CD4-positive, alpha-beta T cell treated with Interleukin-15 for 4 hours (primary cell): ENCODE measurements around the gene FLACC1.
"Not testable (repeated sequence)": the region's sequence is repeated elsewhere in the genome, so short reads cannot be mapped to it uniquely, and the experiment has no call there.

Experiments
- DNase-seq: peaks from one replicate; pipeline ENCODE4 v3.0.0-alpha.2; 2020; ENCODE audit warnings: low spot score

Gene FLACC1

GRCh38 chr2:201254081-201254730, 102.9 kb downstream of the FLACC1 start:
- DNase-seq: peak; percentile 46

DNA sequence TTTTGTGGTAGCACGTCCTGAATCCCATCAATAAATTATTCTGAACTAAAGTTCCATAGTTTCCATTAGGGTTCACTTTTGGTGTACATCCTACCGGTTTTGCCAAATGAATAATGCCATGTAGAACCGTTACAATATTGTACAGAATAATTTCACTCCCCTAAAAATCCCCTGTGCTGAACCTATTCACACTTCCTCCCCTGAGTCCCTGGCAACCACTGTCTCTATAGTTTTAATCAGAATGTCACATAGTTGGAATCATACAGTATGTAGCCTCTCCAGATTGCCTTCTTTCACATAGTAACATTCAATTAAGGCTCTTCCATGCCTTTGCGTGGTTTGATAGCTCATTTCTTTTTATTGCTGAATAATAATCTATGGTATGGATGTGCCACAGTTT, 106.4 kb downstream of the FLACC1 start:
- no peak for DNase-seq

- no peak for DNase-seq
Measured at GRCh38 chr2:201249889-201250288, 107.3 kb downstream of the FLACC1 start.

DNA sequence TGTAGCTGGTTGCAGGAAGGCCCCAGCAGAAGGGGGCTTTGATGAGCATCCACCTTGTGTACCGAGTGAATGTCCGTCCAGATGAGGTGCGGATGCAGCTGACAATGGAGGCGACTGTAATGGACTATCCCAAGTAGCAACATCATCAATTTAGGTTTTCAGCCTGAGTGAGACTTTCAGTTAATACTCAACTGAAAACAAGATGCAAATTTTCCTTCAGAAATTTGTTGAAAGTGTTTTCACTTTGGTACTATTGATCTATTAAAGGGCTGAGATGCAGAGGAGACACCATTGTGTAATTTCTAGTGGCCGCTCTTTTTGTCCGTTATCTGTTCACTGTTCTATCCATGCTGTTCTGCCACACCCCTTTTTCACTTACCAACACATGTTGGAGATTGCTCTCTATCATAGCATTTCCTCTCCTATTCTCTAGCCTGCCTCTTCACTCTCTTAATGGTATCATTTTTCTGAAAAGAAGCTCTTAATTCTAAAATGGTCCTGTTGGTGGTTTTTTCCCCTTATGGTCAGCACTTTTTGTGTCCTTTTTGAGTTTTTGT, 108.8 kb downstream of the FLACC1 start:
- no peak for DNase-seq

DNA sequence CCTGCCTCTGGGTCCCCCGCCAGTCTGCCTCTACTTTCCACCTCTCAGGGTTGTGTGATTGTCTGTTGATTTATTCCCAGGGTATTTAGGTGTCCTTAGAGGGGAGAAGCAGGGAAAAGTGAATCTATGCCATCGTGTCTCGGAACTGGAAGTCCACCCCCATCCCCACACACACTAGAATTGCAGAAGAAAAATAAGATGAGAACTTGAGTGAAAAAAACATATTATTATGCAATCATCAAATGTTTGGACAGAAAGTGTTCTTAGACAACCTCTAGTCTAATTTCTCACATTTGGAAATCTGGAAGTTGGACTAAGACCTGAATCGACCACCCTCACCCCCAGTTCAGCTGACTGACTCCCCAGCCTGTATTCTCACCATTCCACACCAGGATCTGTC, 110.9 kb downstream of the FLACC1 start:
- DNase-seq: no peak

DNA sequence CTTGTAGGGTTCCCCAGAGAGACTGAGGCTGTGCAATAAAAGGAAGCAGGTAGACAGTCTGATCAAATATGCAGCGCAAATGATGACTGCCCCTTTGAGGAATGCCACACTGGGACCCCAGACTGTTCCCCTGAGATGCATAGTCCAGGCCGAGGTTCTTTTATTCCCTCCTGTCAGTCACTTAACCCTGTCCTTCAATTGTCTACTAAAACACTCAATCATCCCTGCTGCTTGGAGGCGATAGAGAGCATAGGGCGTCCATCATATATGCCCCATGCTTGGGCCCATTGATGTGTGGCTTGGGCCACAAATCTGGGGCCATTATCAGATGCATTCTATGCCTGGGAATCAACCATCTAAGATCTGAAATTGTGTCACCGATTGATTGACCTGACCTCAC, 112.3 kb downstream of the FLACC1 start:
- DNase-seq: no peak

DNA sequence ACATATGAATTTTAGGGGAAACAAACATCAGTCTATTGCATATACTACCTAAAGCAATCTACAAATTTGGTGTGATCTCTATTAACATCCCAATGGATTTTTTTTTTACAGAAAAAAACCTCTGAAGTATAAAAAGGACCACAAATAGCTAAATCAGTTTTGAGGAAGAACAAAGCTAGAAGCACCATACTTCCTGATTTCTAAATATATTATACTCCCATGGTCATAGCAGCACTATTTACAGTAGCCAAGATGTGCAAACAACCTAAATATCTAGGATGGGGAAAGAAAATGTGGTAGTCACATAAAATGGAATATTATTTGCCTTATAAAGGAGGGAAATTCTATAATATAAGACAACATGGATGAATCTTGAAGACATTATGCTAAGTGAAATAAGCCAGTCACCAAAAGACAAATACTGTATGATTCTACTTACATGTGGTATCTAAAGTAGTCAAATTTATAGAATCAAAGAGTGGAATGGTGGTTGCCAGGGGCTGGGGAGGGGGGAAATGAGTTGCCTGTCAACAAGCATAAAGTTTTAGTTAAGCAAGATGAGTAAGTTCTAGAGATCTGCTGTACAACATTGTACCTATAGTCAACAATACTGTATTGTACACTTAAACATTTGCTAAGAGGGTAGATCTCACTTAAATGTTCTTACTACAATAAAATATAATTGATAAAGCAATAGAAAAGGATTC, 114.4 kb downstream of the FLACC1 start:
- no peak for DNase-seq

GRCh38 chr2:201239167-201239935, 117.8 kb downstream of the FLACC1 start:
- DNase-seq: not testable (repeated sequence)
